Body of pancreas (tissue), 4 donors: ENCODE measurements around the gene PRKCB. TPM values are rescaled to one million over a fixed set of nuclear protein-coding genes. Genes with fewer than 3 reads are reported as not detected.

ENCODE experiments used
- ATAC-seq: fragments of 150-250 bp; one replicate; pipeline ENCODE4 v1.9.1; 2016
- DNase-seq, 4 donors: peaks; one replicate each; pipeline ENCODE4 v3.0.0-alpha.2; 2019
- H3K27ac ChIP-seq, 4 donors: fragments of 200-600 bp; sonication (generic); 1 replicate in 3 of 4; 2 replicates in 1 of 4; pipeline versions ENCODE4 v1.5.1 to v1.6.1; 2016 to 2019; ENCODE audit warnings: mild to moderate bottlenecking in 1 of 4, mixed read lengths in 1 of 4, moderate library complexity in 1 of 4
- H3K27me3 ChIP-seq, 2 donors: fragments of 200-600 bp; sonication (generic); one replicate each; pipeline ENCODE4 v1.6.0; 2016; ENCODE audit warnings: mild to moderate bottlenecking in 1 of 2
- H3K36me3 ChIP-seq, 2 donors: fragments of 200-600 bp; sonication (generic); replicated peaks in 1 of 2; 2 replicates each; pipeline ENCODE4 v1.5.1; 2016; ENCODE audit warnings: low read depth in 2 of 2; ENCODE audit not compliant: insufficient read depth in 1 of 2
- H3K4me1 ChIP-seq: fragments of 200-600 bp; sonication (generic); one replicate; pipeline ENCODE4 v1.6.0; 2016
- H3K4me3 ChIP-seq, 2 donors: fragments of 200-600 bp; sonication (generic); 1 replicate in 1 of 2; 2 replicates in 1 of 2; pipeline ENCODE4 v1.5.1; 2016 to 2019
- H3K9me3 ChIP-seq, 3 donors: fragments of 200-600 bp; sonication (generic); 1 replicate in 2 of 3; 2 replicates in 1 of 3; pipeline ENCODE4 v1.5.1; 2016
- POLR2A ChIP-seq, 3 donors: fragments of 450-650 bp; IDR thresholded peaks; one replicate each; pipeline ENCODE4 v1.6.1; 2016; ENCODE audit warnings: antibody characterized with exemption in 3 of 3, mild to moderate bottlenecking in 2 of 3
- WGBS, 2 donors: methylation state at CpG; one replicate each; pipeline ENCODE4 v1.1.5; 2017; 5-methylcytosine and 5-hydroxymethylcytosine counted together
- intact Hi-C: fragments of 100-400 bp; cut with DNase I; formaldehyde crosslinking; loops from one replicate; pipeline ENCODE4 v1.15.1; 2023
- total RNA-seq, 2 donors: library from RNA; depleted of rRNA; stranded (reverse); fragments of >200 nt; gene quantifications; one replicate each; pipeline ENCODE4 v1.1.0, GENCODE V29; 2016
- TF ChIP-seq, protein P1 (sequence below), 7 experiments: fragments of 450-650 bp in 4 of 7; fragments of 200-600 bp in 3 of 7; sonication (generic) in 3 of 7; IDR thresholded peaks; one replicate each; pipeline ENCODE4 v1.5.1; 2016 to 2019; ENCODE audit warnings: antibody characterized with exemption in 7 of 7

PRKCB gene
- total RNA-seq, 2 donors from 2014 or later, result 0.33 to 10.6 TPM

- no peaks in the 10 kb centered on the region for H3K4me1 ChIP-seq
- no peaks in the 10 kb centered on the region for H3K36me3 ChIP-seq
- no peak overlapping the region for H3K4me3 ChIP-seq
- no peak overlapping the region for H3K27ac ChIP-seq
- TF ChIP-seq POLR2A (IDR thresholded peaks at IDR 0.05), result no peak
- TF ChIP-seq, protein P1, sequence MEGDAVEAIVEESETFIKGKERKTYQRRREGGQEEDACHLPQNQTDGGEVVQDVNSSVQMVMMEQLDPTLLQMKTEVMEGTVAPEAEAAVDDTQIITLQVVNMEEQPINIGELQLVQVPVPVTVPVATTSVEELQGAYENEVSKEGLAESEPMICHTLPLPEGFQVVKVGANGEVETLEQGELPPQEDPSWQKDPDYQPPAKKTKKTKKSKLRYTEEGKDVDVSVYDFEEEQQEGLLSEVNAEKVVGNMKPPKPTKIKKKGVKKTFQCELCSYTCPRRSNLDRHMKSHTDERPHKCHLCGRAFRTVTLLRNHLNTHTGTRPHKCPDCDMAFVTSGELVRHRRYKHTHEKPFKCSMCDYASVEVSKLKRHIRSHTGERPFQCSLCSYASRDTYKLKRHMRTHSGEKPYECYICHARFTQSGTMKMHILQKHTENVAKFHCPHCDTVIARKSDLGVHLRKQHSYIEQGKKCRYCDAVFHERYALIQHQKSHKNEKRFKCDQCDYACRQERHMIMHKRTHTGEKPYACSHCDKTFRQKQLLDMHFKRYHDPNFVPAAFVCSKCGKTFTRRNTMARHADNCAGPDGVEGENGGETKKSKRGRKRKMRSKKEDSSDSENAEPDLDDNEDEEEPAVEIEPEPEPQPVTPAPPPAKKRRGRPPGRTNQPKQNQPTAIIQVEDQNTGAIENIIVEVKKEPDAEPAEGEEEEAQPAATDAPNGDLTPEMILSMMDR (IDR thresholded peaks at IDR 0.05), result no peak
- H3K9me3 ChIP-seq, result no peaks in the 10 kb centered on the region
- intact Hi-C loops, result no loop called here
- WGBS, 2 donors, result 24 to 41% methylated on average over 4 of the region's 4 CpGs
- ATAC-seq, result no peak
- H3K27me3 ChIP-seq, result no peaks in the 10 kb centered on the region
- no peak for DNase-seq
Observed at GRCh38 chr16:24178496-24178895, 342.7 kb downstream of the PRKCB start.

- TF ChIP-seq, protein P1 (IDR thresholded peaks at IDR 0.05), result no peak
- H3K4me3 ChIP-seq, result no peak overlapping the region
- ATAC-seq (no peak), DNase-seq (no peak)
- H3K27ac ChIP-seq, result no peak overlapping the region
- no peaks in the 10 kb centered on the region for H3K36me3 ChIP-seq
- no peaks in the 10 kb centered on the region for H3K9me3 ChIP-seq
- no peaks in the 10 kb centered on the region for H3K4me1 ChIP-seq
- no peaks in the 10 kb centered on the region for H3K27me3 ChIP-seq
- intact Hi-C loops, result no loop called here
- 67 to 76% methylated on average over 8 of the region's 8 CpGs for WGBS, 2 donors
Observed at GRCh38 chr16:24180451-24180850, 344.7 kb downstream of the PRKCB start.

- intact Hi-C loops, result no loop called here
- no peaks in the 10 kb centered on the region for H3K27me3 ChIP-seq
- TF ChIP-seq POLR2A (IDR thresholded peaks at IDR 0.05), result no peak
- TF ChIP-seq, protein P1 (IDR thresholded peaks at IDR 0.05), result no peak
- 50 to 57% methylated on average over 9 of the region's 9 CpGs for WGBS, 2 donors
- H3K4me3 ChIP-seq, result no peak overlapping the region
- H3K4me1 ChIP-seq, result no peaks in the 10 kb centered on the region
- no peaks in the 10 kb centered on the region for H3K36me3 ChIP-seq
- ATAC-seq (no peak), DNase-seq (no peak)
- no peaks in the 10 kb centered on the region for H3K9me3 ChIP-seq
- H3K27ac ChIP-seq, result no peak overlapping the region
Observed at GRCh38 chr16:24188021-24188542, 352.3 kb downstream of the PRKCB start.

- H3K27me3 ChIP-seq, result no peaks in the 10 kb centered on the region
- H3K27ac ChIP-seq, result no peak overlapping the region
- no peaks in the 10 kb centered on the region for H3K4me1 ChIP-seq
- whole genome bisulfite sequencing, 2 donors, result 40 to 63% methylated on average over 6 of the region's 6 CpGs
- no peaks in the 10 kb centered on the region for H3K36me3 ChIP-seq
- intact Hi-C loops, result no loop called here
- no peak for DNase-seq
- ATAC-seq, result no peak
- H3K9me3 ChIP-seq, result no peaks in the 10 kb centered on the region
- TF ChIP-seq, protein P1 (IDR thresholded peaks at IDR 0.05), result no peak
- no peak for TF ChIP-seq POLR2A (IDR thresholded peaks at IDR 0.05)
- H3K4me3 ChIP-seq, result no peak overlapping the region
Observed at GRCh38 chr16:24188751-24189318, 353.1 kb downstream of the PRKCB start.

- intact Hi-C loops, result no loop called here
- WGBS, 2 donors, result 69 to 70% methylated on average over 3 of the region's 3 CpGs
- Histone ChIP-seq H3K4me1 (no peaks in the 10 kb centered on the region), H3K27me3 (no peaks in the 10 kb centered on the region), H3K36me3 (no peaks in the 10 kb centered on the region), H3K27ac (no peak overlapping the region), H3K4me3 (no peak overlapping the region), H3K9me3 (no peaks in the 10 kb centered on the region)
- TF ChIP-seq, protein P1 (IDR thresholded peaks at IDR 0.05), result no peak
- TF ChIP-seq POLR2A (IDR thresholded peaks at IDR 0.05), result no peak
- ATAC-seq (no peak), DNase-seq (no peak)
Observed at GRCh38 chr16:24189941-24190340, 354.2 kb downstream of the PRKCB start.
